ENCODE measurements around the gene ATP8B1. TPM values are rescaled to one million over a fixed set of nuclear protein-coding genes. Genes with fewer than 3 reads are reported as not detected.

ATP8B1 gene
- total RNA-seq, 2 experiments from 2014 or later = not detected

DNA sequence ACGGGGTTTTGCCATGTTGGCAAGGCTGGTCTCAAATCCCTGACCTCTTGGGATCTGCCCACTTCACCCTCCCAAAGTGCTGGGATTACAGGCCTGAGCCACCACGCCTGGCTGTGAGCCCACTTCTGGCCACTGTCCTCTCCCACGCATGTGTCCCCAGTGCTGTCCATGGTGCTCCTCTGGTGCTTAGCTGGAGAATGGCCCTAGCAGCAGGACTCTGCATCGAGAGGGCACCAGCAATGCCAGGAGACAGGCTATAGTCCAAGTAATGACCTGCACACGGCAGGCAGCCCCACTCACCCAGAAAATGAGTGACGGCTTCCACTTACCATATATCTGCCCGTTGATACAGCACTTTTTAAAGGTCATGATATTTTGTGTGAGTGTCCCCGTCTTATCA is 115.1 kb downstream of the ATP8B1 start:
- ChIA-PET CTCF (no interaction called here), POLR2A (no interaction called here)
- DNase-seq (no peak), ATAC-seq (ENCODE audit: poor library complexity) (no peak)
- H3K27me3 ChIP-seq (ENCODE audit: control insufficient read depth in 1 of 2, insufficient read depth in 2 of 2, low read length in 2 of 2) = no peaks in the 10 kb centered on the region
- H3K4me3 ChIP-seq (ENCODE audit: low read length) = no peak overlapping the region
- Mint-ChIP-seq H3K4me3 (no peak overlapping the region), H3K4me1 (ENCODE audit: low read depth) (peaks cover 4% of the 10 kb centered on the region), H3K27me3 (no peaks in the 10 kb centered on the region), H3K36me3 (ENCODE audit: low read depth) (peaks cover 51% of the 10 kb centered on the region), H3K9me3 (peaks cover 5% of the 10 kb centered on the region), H3K27ac (no peak overlapping the region)
- TF ChIP-seq, protein P1, sequence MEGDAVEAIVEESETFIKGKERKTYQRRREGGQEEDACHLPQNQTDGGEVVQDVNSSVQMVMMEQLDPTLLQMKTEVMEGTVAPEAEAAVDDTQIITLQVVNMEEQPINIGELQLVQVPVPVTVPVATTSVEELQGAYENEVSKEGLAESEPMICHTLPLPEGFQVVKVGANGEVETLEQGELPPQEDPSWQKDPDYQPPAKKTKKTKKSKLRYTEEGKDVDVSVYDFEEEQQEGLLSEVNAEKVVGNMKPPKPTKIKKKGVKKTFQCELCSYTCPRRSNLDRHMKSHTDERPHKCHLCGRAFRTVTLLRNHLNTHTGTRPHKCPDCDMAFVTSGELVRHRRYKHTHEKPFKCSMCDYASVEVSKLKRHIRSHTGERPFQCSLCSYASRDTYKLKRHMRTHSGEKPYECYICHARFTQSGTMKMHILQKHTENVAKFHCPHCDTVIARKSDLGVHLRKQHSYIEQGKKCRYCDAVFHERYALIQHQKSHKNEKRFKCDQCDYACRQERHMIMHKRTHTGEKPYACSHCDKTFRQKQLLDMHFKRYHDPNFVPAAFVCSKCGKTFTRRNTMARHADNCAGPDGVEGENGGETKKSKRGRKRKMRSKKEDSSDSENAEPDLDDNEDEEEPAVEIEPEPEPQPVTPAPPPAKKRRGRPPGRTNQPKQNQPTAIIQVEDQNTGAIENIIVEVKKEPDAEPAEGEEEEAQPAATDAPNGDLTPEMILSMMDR (IDR thresholded peaks at IDR 0.05) = no peak
- intact Hi-C loops (cut with DNase I, micrococcal nuclease) = no loop called here
- H3K9me3 ChIP-seq (ENCODE audit: control insufficient read depth in 1 of 2, insufficient read depth in 1 of 2, low read length in 2 of 2) = peaks cover 0 to 5% of the 10 kb centered on the region in 2 experiments
- H3K27ac ChIP-seq (ENCODE audit: low read depth in 1 of 2, low read length in 2 of 2) = no peak overlapping the region
- H3K36me3 ChIP-seq (ENCODE audit: insufficient read depth, low read length) = no peaks in the 10 kb centered on the region
- no peaks in the 10 kb centered on the region for H3K4me1 ChIP-seq (ENCODE audit: insufficient read depth, low read length)

DNA sequence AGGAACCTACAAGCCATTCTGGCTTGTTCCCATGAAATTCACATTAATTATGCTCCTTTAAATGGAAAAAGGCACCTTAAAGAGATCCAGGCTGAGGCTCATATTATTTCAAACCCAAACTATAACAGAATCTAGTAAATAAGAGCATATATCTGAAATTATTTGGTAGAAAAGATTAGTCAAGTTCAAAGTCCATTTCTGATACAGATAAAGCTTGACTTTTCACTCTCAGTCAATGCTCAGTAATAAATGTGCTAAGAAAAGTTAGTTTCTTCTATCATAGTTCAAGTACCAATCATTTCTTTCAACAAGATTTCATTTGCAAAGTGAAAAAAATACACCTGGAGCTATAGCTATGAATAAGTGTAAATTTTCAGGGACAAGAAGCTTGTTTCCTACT is 119.6 kb downstream of the ATP8B1 start:
- Histone ChIP-seq H3K27me3 (ENCODE audit: control insufficient read depth in 1 of 2, insufficient read depth in 2 of 2, low read length in 2 of 2) (no peaks in the 10 kb centered on the region), H3K4me3 (ENCODE audit: low read length) (no peak overlapping the region), H3K9me3 (ENCODE audit: control insufficient read depth in 1 of 2, insufficient read depth in 1 of 2, low read length in 2 of 2) (peaks cover 0 to 5% of the 10 kb centered on the region in 2 experiments), H3K36me3 (ENCODE audit: insufficient read depth, low read length) (no peaks in the 10 kb centered on the region), H3K27ac (ENCODE audit: low read depth in 1 of 2, low read length in 2 of 2) (no peak overlapping the region), H3K4me1 (ENCODE audit: insufficient read depth, low read length) (no peaks in the 10 kb centered on the region)
- Mint-ChIP-seq H3K27ac (no peak overlapping the region), H3K9me3 (peaks cover 5% of the 10 kb centered on the region), H3K4me3 (no peak overlapping the region), H3K27me3 (no peaks in the 10 kb centered on the region), H3K4me1 (ENCODE audit: low read depth) (peaks cover 8% of the 10 kb centered on the region), H3K36me3 (ENCODE audit: low read depth) (peaks cover 42% of the 10 kb centered on the region)
- DNase-seq (no peak), ATAC-seq (ENCODE audit: poor library complexity) (no peak)
- CTCF ChIA-PET = no interaction called here
- intact Hi-C loops (cut with DNase I, micrococcal nuclease) = no loop called here
- TF ChIP-seq, protein P1 (IDR thresholded peaks at IDR 0.05) = no peak
- POLR2A ChIA-PET = no interaction called here

DNA sequence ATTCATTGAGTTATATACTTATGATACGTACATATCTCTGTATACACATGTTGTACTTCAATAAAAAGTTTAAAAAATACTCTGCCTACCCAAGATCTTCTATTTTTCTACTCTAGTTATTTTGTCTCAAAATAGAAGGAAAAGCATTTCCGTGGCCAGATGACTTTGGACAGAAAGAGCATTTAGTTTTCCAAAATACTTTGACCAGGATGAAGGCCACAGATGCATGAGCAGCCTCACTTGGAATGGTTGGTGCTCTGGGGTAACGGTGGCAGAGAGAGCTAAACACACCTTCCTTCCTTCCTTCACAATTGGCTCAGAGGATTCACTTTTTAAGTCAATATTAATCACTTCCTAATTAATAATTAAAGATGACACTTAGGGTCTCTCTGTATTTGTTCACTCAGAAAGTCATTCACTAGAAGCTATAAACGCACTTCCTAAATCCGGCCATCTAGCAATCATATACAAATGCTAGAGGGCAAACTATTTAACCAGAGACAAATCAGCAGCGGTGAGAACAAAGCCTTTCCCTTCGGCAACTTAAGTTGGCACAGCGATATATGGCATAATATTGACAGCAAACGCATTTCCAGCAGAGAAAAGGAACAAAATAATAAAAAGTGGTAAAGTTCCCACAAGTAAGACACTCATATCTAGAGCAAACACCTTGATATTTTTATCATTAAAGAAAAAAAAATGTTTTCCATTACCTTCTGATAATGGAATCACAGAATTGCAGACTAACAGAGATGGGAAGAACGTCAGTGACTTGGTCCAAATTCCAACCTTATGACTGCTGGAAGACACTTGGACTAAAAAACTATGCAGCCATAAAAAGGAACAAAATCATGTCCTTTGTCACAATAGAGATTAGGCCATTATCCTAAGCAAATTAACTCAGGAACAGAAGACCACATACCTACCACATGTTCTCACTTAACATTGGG is 125.6 kb downstream of the ATP8B1 start:
- Histone ChIP-seq H3K9me3 (ENCODE audit: control insufficient read depth in 1 of 2, insufficient read depth in 1 of 2, low read length in 2 of 2) (peaks cover 0 to 7% of the 10 kb centered on the region in 2 experiments), H3K27ac (ENCODE audit: low read depth in 1 of 2, low read length in 2 of 2) (no peak overlapping the region), H3K36me3 (ENCODE audit: insufficient read depth, low read length) (no peaks in the 10 kb centered on the region), H3K4me3 (ENCODE audit: low read length) (no peak overlapping the region), H3K4me1 (ENCODE audit: insufficient read depth, low read length) (peaks cover 3% of the 10 kb centered on the region), H3K27me3 (ENCODE audit: control insufficient read depth in 1 of 2, insufficient read depth in 2 of 2, low read length in 2 of 2) (no peaks in the 10 kb centered on the region)
- ChIA-PET CTCF (no interaction called here), POLR2A (no interaction called here)
- ATAC-seq (ENCODE audit: poor library complexity) = no peak
- Mint-ChIP-seq H3K27ac (no peak overlapping the region), H3K4me1 (ENCODE audit: low read depth) (peaks cover 8% of the 10 kb centered on the region), H3K4me3 (no peak overlapping the region), H3K27me3 (no peaks in the 10 kb centered on the region), H3K36me3 (ENCODE audit: low read depth) (peaks cover 41% of the 10 kb centered on the region), H3K9me3 (no peaks in the 10 kb centered on the region)
- intact Hi-C loops (cut with DNase I, micrococcal nuclease) = no loop called here
- TF ChIP-seq, protein P1 (IDR thresholded peaks at IDR 0.05) = no peak
- DNase-seq = no peak
